HG02973 (cell line): ENCODE data around the gene ACAT1.
A peak's percentile ranks its signal among the peaks of the same experiment; 100 is the strongest.
"Not testable (repeated sequence)": the region's sequence is repeated elsewhere in the genome, so short reads cannot be mapped to it uniquely, and the experiment has no call there.

Experiments used
- ATAC-seq: cut with Tn5 transposase; IDR thresholded peaks from one replicate; pipeline ENCODE4 v1.9.1; 2021; ENCODE audit warnings: moderate library complexity; ENCODE audit not compliant: unreplicated experiment

Gene ACAT1

GRCh38 chr11:108144615-108145014 lies 23.2 kb downstream of the ACAT1 start:
- ATAC-seq: no peak

GRCh38 chr11:108147150-108147549 lies 25.8 kb downstream of the ACAT1 start:
- no peak for ATAC-seq

- ATAC-seq: no peak
Measured at GRCh38 chr11:108148556-108148955, 27.2 kb downstream of the ACAT1 start.

GRCh38 chr11:108154591-108154990 lies 33.2 kb downstream of the ACAT1 start:
- no peak for ATAC-seq

- ATAC-seq: peak; percentile 99
Measured at GRCh38 chr11:108160970-108161566, 39.7 kb downstream of the ACAT1 start.

- not testable (repeated sequence) for ATAC-seq
Measured at GRCh38 chr11:108162878-108163277, 41.5 kb downstream of the ACAT1 start.

GRCh38 chr11:108167624-108168023 lies 46.3 kb downstream of the ACAT1 start:
- no peak for ATAC-seq

- no peak for ATAC-seq
Measured at GRCh38 chr11:108170184-108170583, 48.8 kb downstream of the ACAT1 start.

GRCh38 chr11:108177570-108177969 lies 56.2 kb downstream of the ACAT1 start:
- ATAC-seq: no peak

- no peak for ATAC-seq
Measured at GRCh38 chr11:108193725-108194124, 72.4 kb downstream of the ACAT1 start.

GRCh38 chr11:108196901-108197300 lies 75.5 kb downstream of the ACAT1 start:
- no peak for ATAC-seq
